Thoracic aorta (tissue), 2 donors: ENCODE measurements around the gene FAM120B. TPM values are rescaled to one million over a fixed set of nuclear protein-coding genes. Genes with fewer than 3 reads are reported as not detected.

Experiments used
- ATAC-seq: fragments of 150-250 bp; one replicate; pipeline ENCODE4 v1.8.0; 2017; ENCODE audit warnings: low read depth; ENCODE audit not compliant: insufficient number of reproducible peaks, low FRiP score
- DNase-seq: peaks from one replicate; pipeline ENCODE4 v3.0.0-alpha.2; 2020; ENCODE audit warnings: low spot score
- H3K27ac ChIP-seq, 2 donors: fragments of 200-600 bp; sonication (generic); 1 replicate in 1 of 2; 2 replicates in 1 of 2; pipeline ENCODE4 v1.5.1; 2016; ENCODE audit warnings: mild to moderate bottlenecking in 2 of 2, moderate library complexity in 2 of 2
- H3K27me3 ChIP-seq: fragments of 200-600 bp; sonication (generic); replicated peaks from 2 replicates; pipeline ENCODE4 v1.6.0; 2016; ENCODE audit warnings: mild to moderate bottlenecking; ENCODE audit not compliant: insufficient read depth
- H3K36me3 ChIP-seq: fragments of 200-600 bp; sonication (generic); one replicate; pipeline ENCODE4 v1.5.1; 2016
- H3K4me1 ChIP-seq, 2 donors: fragments of 200-600 bp; sonication (generic); 1 replicate in 1 of 2; 2 replicates in 1 of 2; pipeline versions ENCODE4 v1.5.1 to v1.6.0; 2016; ENCODE audit warnings: low read depth in 2 of 2, mild to moderate bottlenecking in 1 of 2; ENCODE audit not compliant: control insufficient read depth in 1 of 2
- H3K4me3 ChIP-seq: fragments of 200-600 bp; sonication (generic); 2 replicates; pipeline ENCODE4 v1.5.1; 2016; ENCODE audit warnings: mild to moderate bottlenecking
- H3K9me3 ChIP-seq: fragments of 200-600 bp; sonication (generic); 2 replicates; pipeline ENCODE4 v1.5.1; 2016
- CTCF ChIP-seq: fragments of 200-600 bp; sonication (generic); IDR thresholded peaks from one replicate; pipeline ENCODE4 v1.5.1; 2019; ENCODE audit warnings: antibody characterized with exemption
- total RNA-seq, 2 donors: library from RNA; depleted of rRNA; stranded (reverse); fragments of >200 nt; gene quantifications; one replicate each; pipeline versions ENCODE4 v1.1.0 to v1.2.3, GENCODE V29; 2016

FAM120B gene
- total RNA-seq, 2 donors from 2014 or later = 21.0 to 24.1 TPM

GRCh38 chr6:170434117-170434820 lies 127.7 kb downstream of the FAM120B start:
- DNase-seq (no peak), ATAC-seq (no peak)
- Histone ChIP-seq H3K27me3 (no peaks in the 10 kb centered on the region), H3K36me3 (no peaks in the 10 kb centered on the region), H3K4me1 (peaks cover 0 to 7% of the 10 kb centered on the region in 2 donors), H3K4me3 (no peak overlapping the region), H3K9me3 (no peaks in the 10 kb centered on the region), H3K27ac (no peak overlapping the region)
- no peak for TF ChIP-seq CTCF

- peaks cover 0 to 7% of the 10 kb centered on the region in 2 donors for H3K4me1 ChIP-seq
- no peaks in the 10 kb centered on the region for H3K9me3 ChIP-seq
- H3K27me3 ChIP-seq = no peaks in the 10 kb centered on the region
- no peak overlapping the region for H3K4me3 ChIP-seq
- DNase-seq (no peak), ATAC-seq (no peak)
- H3K36me3 ChIP-seq = no peaks in the 10 kb centered on the region
- TF ChIP-seq CTCF = no peak
- H3K27ac ChIP-seq = no peak overlapping the region
Observed at GRCh38 chr6:170434821-170435155, 128.2 kb downstream of the FAM120B start.

- no peaks in the 10 kb centered on the region for H3K36me3 ChIP-seq
- no peak overlapping the region for H3K27ac ChIP-seq
- no peak for TF ChIP-seq CTCF
- no peaks in the 10 kb centered on the region for H3K9me3 ChIP-seq
- H3K4me1 ChIP-seq = peaks cover 0 to 7% of the 10 kb centered on the region in 2 donors
- ATAC-seq = no peak
- no peak overlapping the region for H3K4me3 ChIP-seq
- H3K27me3 ChIP-seq = no peaks in the 10 kb centered on the region
- no peak for DNase-seq
Observed at GRCh38 chr6:170435766-170436165, 129.2 kb downstream of the FAM120B start.

- ATAC-seq (no peak), DNase-seq (no peak)
- TF ChIP-seq CTCF = no peak
- Histone ChIP-seq H3K4me3 (no peak overlapping the region), H3K27me3 (no peaks in the 10 kb centered on the region), H3K4me1 (peaks cover 0 to 7% of the 10 kb centered on the region in 2 donors), H3K36me3 (no peaks in the 10 kb centered on the region), H3K27ac (no peak overlapping the region), H3K9me3 (no peaks in the 10 kb centered on the region)
Observed at GRCh38 chr6:170436209-170436809, 129.8 kb downstream of the FAM120B start.

GRCh38 chr6:170437719-170438401 lies 131.3 kb downstream of the FAM120B start:
- H3K27ac ChIP-seq = no peak overlapping the region
- no peak for DNase-seq
- H3K36me3 ChIP-seq = no peaks in the 10 kb centered on the region
- H3K9me3 ChIP-seq = no peaks in the 10 kb centered on the region
- H3K4me3 ChIP-seq = peak overlapping the region; percentile 53
- TF ChIP-seq CTCF = no peak
- H3K4me1 ChIP-seq = peaks cover 0 to 7% of the 10 kb centered on the region in 2 donors
- ATAC-seq = no peak
- no peaks in the 10 kb centered on the region for H3K27me3 ChIP-seq
